ENCODE measurements around the gene SLC66A2. TPM values are rescaled to one million over a fixed set of nuclear protein-coding genes. Genes with fewer than 3 reads are reported as not detected.

Gene SLC66A2
- total RNA-seq, 2 experiments from 2014 or later: 44.5 to 44.8 TPM

GRCh38 chr18:79916546-79917168 lies 34.8 kb downstream of the SLC66A2 start:
- peak overlapping the region; percentile 53 for H3K27ac Mint-ChIP-seq
- peaks cover 0 to 23% of the 10 kb centered on the region in 2 experiments for H3K9me3 ChIP-seq (ENCODE audit: control insufficient read depth in 1 of 2, insufficient read depth in 1 of 2, low read length in 2 of 2)
- H3K4me1 ChIP-seq (ENCODE audit: insufficient read depth, low read length): peaks cover 23% of the 10 kb centered on the region
- H3K36me3 ChIP-seq (ENCODE audit: insufficient read depth, low read length): peaks cover 17% of the 10 kb centered on the region
- intact Hi-C loops (cut with DNase I, micrococcal nuclease): loop anchor here in 1 of 2 experiments (10.0 kb wide), 1 partner anchor 48 kb away; the partner anchor contains the start of gene HSBP1L1
- DNase-seq (no peak), ATAC-seq (ENCODE audit: poor library complexity) (no peak)
- no peaks in the 10 kb centered on the region for H3K27me3 ChIP-seq (ENCODE audit: control insufficient read depth in 1 of 2, insufficient read depth in 2 of 2, low read length in 2 of 2)
- peaks cover 4% of the 10 kb centered on the region for H3K27me3 Mint-ChIP-seq
- H3K9me3 Mint-ChIP-seq: no peaks in the 10 kb centered on the region
- ChIA-PET CTCF (no interaction called here), POLR2A (no interaction called here)
- H3K27ac ChIP-seq (ENCODE audit: low read depth in 1 of 2, low read length in 2 of 2): no peak overlapping the region
- peaks cover 49% of the 10 kb centered on the region for H3K36me3 Mint-ChIP-seq (ENCODE audit: low read depth)
- H3K4me3 ChIP-seq (ENCODE audit: low read length): no peak overlapping the region
- H3K4me1 Mint-ChIP-seq (ENCODE audit: low read depth): peaks cover 25% of the 10 kb centered on the region
- no peak overlapping the region for H3K4me3 Mint-ChIP-seq
- TF ChIP-seq CTCF (IDR thresholded peaks at IDR 0.05): no peak

DNA sequence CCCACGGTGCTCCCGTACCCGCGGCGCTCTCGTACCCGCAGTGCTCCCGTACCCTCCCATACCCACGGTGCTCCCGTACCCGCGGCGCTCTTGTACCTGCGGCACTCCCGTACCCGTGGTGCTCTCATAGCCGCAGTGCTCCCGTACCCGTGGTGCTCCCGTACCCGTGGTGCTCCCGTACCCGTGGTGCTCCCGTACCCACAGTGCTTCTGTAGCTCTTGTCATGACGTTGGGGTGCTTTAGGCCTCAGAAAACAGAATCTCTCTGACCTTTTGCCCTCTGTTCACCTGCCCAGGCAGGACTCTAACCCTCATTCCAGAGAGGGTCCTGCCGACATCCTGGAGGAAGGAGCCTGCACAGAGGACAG lies 35.3 kb downstream of the SLC66A2 start:
- Mint-ChIP-seq H3K27ac (peak overlapping the region; percentile 53), H3K4me1 (ENCODE audit: low read depth) (peaks cover 25% of the 10 kb centered on the region), H3K36me3 (ENCODE audit: low read depth) (peaks cover 49% of the 10 kb centered on the region), H3K9me3 (no peaks in the 10 kb centered on the region), H3K27me3 (peaks cover 4% of the 10 kb centered on the region), H3K4me3 (no peak overlapping the region)
- peaks cover 0 to 23% of the 10 kb centered on the region in 2 experiments for H3K9me3 ChIP-seq (ENCODE audit: control insufficient read depth in 1 of 2, insufficient read depth in 1 of 2, low read length in 2 of 2)
- ATAC-seq (ENCODE audit: poor library complexity) (no peak), DNase-seq (no peak)
- ChIA-PET POLR2A (no interaction called here), CTCF (no interaction called here)
- peaks cover 17% of the 10 kb centered on the region for H3K36me3 ChIP-seq (ENCODE audit: insufficient read depth, low read length)
- no peak overlapping the region for H3K4me3 ChIP-seq (ENCODE audit: low read length)
- H3K4me1 ChIP-seq (ENCODE audit: insufficient read depth, low read length): peaks cover 23% of the 10 kb centered on the region
- no peak overlapping the region for H3K27ac ChIP-seq (ENCODE audit: low read depth in 1 of 2, low read length in 2 of 2)
- no peak for TF ChIP-seq CTCF (IDR thresholded peaks at IDR 0.05)
- intact Hi-C loops (cut with DNase I, micrococcal nuclease): loop anchor here in 1 of 2 experiments (10.0 kb wide), 1 partner anchor 49 kb away; the partner anchor contains the start of gene HSBP1L1
- no peaks in the 10 kb centered on the region for H3K27me3 ChIP-seq (ENCODE audit: control insufficient read depth in 1 of 2, insufficient read depth in 2 of 2, low read length in 2 of 2)

GRCh38 chr18:79915161-79916127 lies 36.0 kb downstream of the SLC66A2 start:
- Mint-ChIP-seq H3K27me3 (peaks cover 4% of the 10 kb centered on the region), H3K36me3 (ENCODE audit: low read depth) (peaks cover 51% of the 10 kb centered on the region), H3K4me3 (no peak overlapping the region), H3K4me1 (ENCODE audit: low read depth) (peaks cover 25% of the 10 kb centered on the region), H3K9me3 (no peaks in the 10 kb centered on the region), H3K27ac (peak overlapping the region; percentile 53)
- H3K36me3 ChIP-seq (ENCODE audit: insufficient read depth, low read length): peaks cover 17% of the 10 kb centered on the region
- H3K4me1 ChIP-seq (ENCODE audit: insufficient read depth, low read length): peaks cover 23% of the 10 kb centered on the region
- TF ChIP-seq CTCF (IDR thresholded peaks at IDR 0.05): no peak
- ATAC-seq (ENCODE audit: poor library complexity) (no peak), DNase-seq (peak in 1 of 14 experiments; percentile 26)
- CTCF ChIA-PET: no interaction called here
- intact Hi-C loops (cut with DNase I, micrococcal nuclease): loop anchor here in 1 of 2 experiments (10.0 kb wide), 1 partner anchor 49 kb away; the partner anchor contains the start of gene HSBP1L1
- peaks cover 0 to 23% of the 10 kb centered on the region in 2 experiments for H3K9me3 ChIP-seq (ENCODE audit: control insufficient read depth in 1 of 2, insufficient read depth in 1 of 2, low read length in 2 of 2)
- no peak overlapping the region for H3K4me3 ChIP-seq (ENCODE audit: low read length)
- H3K27ac ChIP-seq (ENCODE audit: low read depth in 1 of 2, low read length in 2 of 2): no peak overlapping the region
- POLR2A ChIA-PET: no interaction called here
- H3K27me3 ChIP-seq (ENCODE audit: control insufficient read depth in 1 of 2, insufficient read depth in 2 of 2, low read length in 2 of 2): no peaks in the 10 kb centered on the region

Measured in CD4-positive, alpha-beta T cell (primary cell).